GM19455 (cell line): ENCODE measurements around the gene STAC.

Experiments used
- ATAC-seq: cut with Tn5 transposase; IDR thresholded peaks from one replicate; pipeline ENCODE4 v1.9.1; 2021; ENCODE audit not compliant: unreplicated experiment

STAC gene, protein sequence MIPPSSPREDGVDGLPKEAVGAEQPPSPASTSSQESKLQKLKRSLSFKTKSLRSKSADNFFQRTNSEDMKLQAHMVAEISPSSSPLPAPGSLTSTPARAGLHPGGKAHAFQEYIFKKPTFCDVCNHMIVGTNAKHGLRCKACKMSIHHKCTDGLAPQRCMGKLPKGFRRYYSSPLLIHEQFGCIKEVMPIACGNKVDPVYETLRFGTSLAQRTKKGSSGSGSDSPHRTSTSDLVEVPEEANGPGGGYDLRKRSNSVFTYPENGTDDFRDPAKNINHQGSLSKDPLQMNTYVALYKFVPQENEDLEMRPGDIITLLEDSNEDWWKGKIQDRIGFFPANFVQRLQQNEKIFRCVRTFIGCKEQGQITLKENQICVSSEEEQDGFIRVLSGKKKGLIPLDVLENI

DNA sequence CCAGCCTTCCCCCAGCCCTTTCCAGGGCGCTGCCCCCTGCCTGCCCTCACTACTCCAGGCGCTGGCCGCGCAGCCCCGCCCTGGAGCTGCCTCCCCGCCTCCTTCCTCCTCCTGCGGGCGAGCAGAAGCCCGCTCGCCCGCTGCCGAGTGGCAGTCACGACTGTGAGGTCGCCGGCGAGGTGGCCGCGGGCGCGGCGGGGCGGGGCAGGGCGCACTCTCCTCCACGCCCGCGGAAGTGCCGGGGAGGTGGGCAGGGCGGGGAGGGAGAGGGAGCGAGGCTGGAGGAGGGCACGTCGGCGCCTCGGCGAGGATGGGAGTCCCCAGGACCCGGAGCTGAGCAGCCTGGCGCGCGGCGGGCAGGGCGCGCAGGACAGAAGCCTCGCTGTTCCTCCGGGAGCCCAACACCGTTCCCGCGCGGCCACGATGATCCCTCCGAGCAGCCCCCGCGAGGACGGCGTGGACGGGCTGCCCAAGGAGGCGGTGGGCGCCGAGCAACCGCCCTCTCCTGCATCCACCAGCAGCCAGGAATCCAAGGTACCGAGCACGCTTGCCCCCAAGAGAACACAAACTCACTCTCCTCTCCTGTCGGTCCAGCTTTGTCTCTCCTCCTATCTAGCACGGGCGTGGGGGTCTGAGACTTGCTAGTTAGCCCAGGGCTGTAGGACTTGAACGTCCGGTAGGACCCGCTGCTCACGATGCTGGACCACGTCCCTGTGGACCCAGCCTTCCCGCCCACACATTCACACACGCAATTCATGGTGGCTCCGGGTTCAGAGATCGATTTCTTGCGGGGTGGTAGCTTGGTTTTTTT lies at the start of gene STAC:
TSS of gene STAC (plus strand) at position 284 of the 811 bp plus-strand sequence. CDS start at position 424, 140 bp downstream.
- ATAC-seq, result no peak

DNA sequence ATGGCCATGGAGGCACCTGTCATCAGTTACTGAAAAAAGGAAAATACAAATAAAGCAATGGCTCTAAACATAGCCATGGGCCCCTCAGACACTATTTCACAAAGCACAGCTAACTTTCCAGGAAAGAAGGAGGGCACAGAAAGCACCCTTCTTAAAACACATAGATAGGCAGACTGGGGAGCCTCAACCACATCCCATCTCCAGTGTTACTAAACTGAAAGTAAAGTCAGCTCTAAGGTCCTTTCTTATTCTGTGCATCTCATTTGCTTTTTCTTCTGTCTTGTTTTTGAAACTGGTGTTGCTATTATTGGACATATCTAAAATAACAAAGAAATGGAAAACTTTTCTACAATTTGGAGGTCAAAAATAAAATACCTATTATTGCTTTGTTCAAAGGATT lies 48.2 kb upstream of the STAC start:
- no peak for ATAC-seq

DNA sequence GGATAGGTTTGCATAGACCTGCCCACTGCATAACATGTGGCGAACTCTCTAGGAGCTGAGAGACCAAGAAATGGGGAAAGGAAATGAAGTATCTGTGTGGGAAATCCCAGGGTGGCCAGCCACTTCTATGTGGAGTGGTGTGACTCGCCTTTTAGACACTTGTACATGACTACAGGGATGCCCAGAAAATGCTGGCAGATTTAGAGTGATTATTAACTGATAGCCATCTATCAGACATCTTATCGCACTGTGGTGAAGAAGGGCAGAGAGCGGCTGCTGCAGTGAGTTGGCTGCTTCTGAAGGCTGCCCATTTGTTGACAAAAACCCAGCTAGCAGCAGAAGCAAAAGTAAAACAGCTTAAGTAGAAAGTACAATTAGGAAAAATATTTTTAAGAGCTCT lies 18.1 kb upstream of the STAC start:
- ATAC-seq, result no peak

DNA sequence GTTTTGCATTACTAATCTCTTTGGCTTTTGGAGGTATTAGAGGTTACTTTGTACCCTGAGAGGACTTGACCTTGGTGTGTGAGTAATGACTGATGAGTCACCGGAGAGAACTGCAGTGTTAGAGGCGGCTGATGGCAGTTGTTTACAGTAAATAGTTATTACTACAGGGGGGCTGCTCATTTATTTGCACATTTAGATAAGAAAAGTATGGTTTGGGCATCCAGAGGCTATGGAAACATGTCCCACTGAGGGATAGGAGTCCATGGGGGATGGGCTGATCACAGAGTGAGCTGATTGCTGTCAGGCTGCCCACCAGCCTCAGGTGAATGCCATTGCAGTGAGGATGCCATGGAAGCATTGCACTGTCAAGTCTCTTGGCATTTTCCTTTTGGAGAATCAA lies 17.3 kb upstream of the STAC start:
- no peak for ATAC-seq

DNA sequence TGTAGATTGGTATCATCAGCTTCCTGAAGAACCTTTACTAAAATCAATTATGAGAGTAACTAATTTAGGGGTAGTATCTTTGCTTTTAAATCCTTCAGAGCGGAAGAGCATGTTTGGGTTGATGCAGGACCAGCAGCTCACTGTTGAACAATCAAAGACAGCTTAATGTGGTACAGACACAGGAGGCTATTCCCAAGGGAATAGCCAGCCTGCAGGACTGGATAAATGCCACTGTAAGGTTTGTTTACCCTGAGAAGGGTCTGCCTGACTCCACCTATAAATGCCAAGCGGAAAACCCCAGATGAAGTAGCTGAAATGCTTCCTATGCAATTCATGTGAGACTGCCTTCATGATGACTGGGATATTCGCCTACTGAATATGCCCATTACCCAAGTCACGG lies 16.0 kb upstream of the STAC start:
- no peak for ATAC-seq

DNA sequence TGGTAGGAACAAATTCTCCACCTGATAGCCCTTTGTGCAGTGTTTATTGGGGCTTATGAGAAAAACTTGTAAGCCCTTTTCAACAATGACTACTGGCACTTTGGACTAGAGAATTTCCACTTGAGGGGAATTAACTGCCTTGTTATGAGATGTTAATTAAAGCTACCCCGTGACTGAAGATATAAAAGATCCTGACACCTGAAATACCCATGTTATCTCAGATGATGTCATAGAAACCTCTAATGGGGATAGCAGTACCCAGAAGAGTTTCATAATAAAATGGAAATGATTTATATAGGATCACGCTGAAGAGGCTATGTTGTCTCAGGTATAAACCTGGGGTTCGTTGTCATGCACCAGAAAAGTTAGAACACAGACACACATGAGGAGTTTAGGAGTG lies 14.5 kb upstream of the STAC start:
- ATAC-seq, result no peak

DNA sequence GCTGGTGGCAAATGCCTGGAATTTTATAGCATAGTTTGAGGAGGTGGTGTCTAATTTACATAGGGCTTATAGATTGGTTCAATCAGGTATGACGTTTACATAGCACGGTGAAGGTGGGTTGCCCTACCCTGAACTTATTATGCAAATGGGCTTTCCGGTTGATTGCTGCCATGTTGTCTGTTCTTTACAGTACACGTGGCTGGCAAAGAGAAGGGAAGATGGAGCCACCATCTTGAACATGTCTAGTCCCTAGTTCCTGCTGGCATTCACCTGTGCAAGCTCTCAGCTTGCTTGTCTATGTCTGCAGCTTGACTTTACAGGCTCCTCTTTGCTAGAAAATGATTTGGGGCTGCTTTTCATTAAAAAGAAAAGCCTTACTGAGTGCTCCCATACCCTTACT lies 14.0 kb upstream of the STAC start:
- ATAC-seq, result no peak

DNA sequence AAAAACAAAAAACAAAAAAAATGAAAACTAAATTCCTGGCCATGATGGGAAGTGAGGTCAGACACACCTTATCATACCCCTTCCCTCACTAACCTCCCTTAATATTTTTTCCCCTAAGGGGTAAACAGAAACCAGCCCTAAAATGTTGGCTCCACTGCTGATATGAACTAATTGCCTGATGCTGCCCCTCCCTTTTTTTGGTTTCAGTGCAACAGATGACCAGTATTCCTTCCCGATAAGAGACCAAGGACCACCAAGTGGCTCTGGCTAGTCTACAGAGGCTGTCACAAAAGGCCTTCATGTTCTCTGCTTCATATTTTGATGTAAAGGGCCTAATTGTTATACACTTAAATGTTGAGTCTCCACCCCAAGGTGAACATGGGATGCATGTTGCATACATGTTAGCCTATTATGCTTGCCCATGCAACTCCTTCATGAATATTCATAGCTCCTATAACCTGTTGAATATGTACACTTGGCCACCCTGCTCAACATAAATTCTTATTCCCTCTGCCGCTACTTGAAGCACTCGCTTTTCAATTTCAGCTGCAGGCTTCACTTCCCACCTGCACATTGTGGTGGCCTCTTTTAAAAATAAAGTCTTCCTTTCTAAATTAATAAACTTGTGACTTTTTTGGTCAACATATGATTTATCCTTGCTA lies 12.3 kb upstream of the STAC start:
- ATAC-seq, result no peak

DNA sequence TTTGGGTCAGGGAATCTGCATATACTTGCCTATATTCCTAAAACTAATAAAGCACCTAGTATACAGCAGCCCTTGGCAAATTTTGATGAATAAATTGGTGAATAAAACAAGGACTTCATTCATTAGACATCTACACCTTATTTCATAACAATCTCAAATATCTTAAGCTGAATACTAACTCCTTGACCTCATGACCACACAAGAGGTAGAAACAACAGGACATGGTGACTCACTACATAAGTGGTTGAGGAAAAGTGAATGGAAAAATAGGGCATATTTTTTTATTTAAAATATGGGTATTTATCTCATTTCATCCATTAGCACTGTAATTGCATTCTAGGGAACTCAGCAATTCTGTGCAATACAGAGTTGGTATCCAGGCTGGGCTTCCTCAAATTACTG lies 7.8 kb upstream of the STAC start:
- no peak for ATAC-seq

DNA sequence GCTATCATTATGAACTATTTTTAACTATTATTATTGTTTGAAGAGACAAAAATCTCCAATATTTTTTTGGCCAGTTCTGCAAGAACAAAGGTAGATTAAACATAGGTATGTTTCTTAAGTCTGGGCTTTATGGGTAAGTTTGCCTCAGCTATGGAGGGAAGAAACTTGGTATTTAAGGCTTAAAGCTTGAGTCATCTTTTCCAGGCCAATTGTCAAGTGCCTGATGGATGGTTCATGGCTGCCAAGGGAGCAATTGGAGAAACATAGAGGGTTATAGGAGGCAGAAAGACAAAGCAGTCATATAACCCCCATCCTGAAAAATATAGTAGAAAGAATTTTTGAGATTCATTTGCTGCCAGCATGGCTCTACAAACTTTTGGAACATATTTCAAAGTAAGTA lies 7.2 kb upstream of the STAC start:
- ATAC-seq, result no peak

DNA sequence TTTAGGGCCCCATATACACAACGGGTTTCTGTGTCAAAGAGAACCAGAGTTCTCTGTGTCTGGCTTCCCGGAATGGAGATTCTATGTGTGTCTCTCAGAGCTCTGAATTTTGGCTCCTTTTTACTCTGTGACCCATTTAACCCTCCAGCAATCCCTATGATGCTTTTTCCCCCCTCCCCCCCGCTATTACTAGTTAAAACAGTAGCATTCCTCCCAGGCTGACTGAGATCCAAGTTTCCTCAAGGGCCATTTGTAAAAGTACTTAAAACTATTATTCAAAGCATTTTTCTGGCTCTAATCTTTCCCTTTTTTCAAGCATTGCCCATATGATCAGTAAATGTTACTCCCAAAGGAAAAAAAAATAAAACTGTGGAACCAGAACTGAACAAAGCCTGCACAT lies 6.6 kb upstream of the STAC start:
- ATAC-seq, result no peak

DNA sequence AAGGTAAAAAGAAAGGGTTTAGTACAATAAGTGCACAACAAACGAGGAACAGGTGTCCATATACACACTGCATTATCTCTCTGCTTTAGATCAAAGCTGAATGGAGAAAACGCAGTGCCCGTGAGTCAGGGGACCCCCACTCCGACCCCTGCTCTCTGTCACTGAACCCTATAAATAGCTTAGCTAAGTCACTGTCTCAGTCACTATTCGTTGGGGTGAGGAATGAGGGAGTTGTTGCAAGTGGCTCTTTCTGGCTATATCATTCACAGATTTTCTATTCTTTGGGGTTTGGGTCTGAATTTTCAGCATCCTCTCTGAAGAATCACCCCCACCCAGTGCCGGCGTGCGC lies 458 bp upstream of the STAC start:
- ATAC-seq, result no peak

DNA sequence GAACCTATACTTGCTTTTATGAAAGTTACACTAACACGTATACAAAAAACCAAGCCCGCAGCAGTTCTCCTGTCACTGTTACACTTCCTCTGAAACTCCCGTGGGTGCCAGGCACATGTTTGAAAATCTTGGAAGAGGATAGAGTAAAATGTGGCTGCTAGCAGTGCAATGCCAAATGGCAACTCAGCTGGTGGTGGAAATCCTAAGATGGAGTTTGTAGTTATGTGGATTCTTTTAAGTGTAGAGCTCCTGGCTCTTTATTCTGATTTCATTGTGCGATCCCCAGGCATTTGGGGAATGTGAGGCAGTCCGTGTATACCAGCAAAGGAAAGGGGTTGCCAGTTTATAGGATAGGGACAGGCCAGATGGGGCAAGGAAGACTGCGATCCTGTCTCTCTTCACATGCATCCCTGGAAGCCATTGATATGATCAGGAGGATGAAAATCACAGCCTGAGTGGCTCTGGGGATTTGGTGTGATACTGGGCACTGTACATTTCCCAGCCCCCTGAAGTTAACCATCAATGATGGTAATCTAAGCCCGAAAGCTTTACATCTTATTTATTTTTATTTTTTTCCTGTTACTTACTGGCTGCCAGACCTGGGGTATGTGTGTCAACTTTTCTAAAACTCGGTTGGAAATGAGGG lies 1.1 kb downstream of the STAC start:
- no peak for ATAC-seq

DNA sequence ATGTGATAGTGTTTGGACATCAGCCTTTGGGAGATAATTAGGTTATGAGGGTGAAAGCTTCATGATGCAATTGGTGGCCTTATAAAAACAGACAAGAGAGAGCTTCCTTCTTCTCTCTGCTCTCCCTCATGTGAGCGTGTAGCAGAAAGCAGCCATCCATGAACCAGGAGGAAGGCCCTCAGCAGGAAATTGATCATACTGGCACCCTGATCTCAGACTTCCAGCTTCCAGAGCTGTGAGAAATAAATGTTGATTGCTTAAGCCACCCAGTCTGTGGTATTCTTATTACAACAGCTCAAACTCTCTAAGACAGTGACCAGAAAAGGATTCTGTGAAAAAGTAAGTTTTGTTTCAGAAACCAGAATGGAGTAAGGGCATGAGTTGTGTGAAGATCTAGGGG lies 13.3 kb downstream of the STAC start:
- no peak for ATAC-seq

DNA sequence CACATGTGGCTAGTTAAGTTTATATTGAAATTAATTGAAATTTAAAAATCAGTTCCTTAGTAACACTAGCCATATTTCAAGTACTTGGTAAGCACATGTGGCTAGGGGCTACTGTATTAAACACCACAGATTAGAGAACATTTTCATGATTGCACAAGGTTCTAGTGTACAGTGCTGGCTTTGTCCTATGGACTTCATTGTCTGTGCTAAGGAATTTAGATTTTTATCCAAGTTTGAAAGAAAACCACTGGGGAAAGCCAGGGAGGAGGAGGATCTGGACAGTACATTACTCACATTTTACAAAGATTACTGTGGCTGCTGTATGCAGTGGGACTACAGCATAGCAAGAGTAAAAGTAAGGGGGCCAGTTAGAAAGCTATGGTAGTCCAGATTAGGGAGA lies 13.9 kb downstream of the STAC start:
- no peak for ATAC-seq

DNA sequence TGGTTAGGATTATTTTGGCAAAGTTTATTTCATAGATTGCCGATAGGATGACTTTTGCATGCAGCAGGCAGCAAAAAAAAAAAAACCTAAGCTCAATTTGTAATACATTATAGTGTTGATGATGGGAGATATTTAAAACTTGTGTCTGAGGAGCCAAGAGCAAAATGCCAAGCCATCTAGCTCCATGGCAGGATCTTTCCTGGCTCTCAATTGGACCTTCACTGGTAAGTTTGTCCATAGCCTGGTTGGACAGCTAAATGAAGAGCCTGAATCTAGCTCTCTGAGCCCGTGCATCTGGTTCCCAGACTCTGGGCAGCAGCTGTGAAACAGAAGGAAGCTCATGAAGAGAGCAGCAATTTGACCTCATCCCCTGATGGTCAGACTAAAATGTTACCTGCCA lies 17.5 kb downstream of the STAC start:
- no peak for ATAC-seq

DNA sequence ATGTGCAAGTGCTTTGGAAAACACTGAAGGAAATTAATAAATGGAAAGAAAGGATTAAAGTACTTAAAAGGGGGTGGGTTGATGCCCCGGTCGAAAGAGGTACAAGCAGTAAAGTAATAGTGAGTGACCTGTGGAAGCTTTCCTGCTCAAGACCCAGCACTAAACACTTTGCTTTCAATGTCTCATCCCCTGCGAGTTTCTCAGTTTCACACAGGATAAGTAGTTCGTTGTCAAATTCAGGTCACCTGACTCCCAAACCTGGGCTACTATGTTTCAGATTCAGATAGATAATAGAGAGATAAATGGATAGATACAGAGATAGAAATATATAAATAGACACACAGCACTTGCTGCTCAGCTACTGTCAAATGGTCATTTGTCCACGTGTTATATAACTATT lies 19.6 kb downstream of the STAC start:
- ATAC-seq, result no peak

DNA sequence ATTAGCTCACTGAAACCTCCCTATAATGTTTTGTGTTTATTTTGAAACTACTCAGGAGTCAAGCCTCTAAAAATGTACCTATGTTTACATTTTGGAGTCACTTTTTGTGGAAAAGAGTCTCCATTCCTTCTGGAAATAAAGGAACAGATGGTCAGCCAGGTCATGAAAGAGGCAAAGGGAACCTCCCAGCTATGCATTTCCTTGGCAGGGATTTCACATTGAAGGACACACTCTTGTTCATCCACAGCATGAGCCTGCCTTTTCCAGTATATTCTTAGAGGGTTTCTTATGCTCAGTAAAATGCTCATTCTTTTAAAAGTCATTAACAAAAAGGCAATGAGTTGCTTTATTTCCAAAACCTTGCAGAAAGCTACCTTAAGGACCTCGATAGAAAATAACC lies 20.8 kb downstream of the STAC start:
- ATAC-seq, result no peak

DNA sequence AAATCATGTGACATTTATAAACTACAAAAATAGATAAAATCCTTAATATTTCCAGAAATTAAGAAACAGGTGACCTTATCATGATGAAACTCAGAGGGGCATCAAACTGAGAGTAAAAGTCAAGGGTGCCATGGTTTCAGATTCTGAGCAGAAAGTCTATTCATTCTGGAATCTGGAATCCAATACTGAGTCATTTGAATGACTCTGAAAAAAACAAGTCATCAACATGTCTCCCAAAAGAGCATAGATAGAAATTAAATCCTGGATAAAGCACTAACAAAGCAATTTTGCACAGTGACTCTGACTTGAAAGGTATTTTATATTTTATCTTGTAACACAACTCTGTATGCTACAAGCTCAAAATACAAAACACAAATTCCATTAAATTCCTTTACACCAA lies 23.4 kb downstream of the STAC start:
- no peak for ATAC-seq

DNA sequence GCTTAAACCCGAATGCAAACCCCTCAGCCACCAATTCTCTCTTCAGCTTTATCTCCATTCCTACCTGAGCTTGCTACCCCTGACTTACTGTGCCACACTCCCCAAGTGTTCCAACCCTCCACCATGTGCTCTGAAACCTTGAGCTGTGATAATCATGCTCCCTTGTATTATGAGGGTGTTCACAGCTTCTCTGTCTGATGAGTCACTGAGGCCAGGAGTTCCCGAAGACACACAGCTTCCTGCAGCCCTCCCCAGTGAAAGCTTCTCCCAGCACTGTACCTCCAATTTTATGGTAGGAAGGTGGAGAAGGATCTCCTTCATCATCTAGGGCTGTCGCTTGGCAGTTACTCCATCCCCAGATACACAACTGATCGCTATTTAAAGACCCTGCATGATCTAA lies 24.9 kb downstream of the STAC start:
- no peak for ATAC-seq

DNA sequence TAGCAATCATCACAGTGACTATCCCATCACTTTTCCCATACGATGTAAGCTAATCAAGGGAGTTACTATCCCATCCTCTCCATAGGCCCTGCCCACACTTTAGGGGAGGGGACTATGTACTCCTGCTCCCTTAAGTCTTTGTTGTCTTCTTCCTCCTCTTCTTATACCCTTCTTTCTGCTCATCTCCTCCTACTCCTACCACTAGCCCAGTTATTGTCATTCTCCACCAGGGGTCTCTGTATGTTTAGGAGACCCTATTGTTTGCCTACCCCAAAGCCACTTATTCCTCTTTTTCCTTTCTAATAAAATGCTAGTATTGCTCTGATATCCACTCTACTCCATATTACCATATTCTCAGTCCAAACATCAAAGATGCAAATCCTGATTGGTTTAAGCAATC lies 27.8 kb downstream of the STAC start:
- ATAC-seq, result no peak

DNA sequence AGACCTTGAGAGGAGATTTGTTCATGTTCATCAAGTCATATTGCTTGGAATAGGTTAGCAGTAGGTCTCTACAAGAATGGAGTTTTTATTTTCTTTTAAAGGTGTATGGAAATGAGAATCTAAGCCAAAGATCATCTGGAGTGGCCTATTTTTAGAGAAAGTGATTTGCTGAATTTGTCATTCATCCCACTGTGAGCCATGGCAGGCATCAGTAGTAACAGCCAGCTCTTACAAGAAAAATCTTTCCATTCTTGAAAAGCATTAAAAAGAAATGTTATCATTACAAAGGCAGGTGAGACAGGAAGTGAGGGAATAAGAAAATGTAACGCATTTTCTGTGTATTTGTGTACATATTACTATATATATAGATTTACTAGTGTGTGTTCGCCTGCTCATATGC lies 29.6 kb downstream of the STAC start:
- ATAC-seq, result no peak
